SKM-1 (cell line): ENCODE results near the gene RNF220.
"Not testable (repeated sequence)": the region's sequence is repeated elsewhere in the genome, so short reads cannot be mapped to it uniquely, and the experiment has no call there.

Experiments used
- DNase-seq: peaks from one replicate; lab custom pipeline; 2025; ENCODE audit not compliant: unreplicated experiment; lab: John Stamatoyannopoulos, UW

The RNF220 gene

DNA sequence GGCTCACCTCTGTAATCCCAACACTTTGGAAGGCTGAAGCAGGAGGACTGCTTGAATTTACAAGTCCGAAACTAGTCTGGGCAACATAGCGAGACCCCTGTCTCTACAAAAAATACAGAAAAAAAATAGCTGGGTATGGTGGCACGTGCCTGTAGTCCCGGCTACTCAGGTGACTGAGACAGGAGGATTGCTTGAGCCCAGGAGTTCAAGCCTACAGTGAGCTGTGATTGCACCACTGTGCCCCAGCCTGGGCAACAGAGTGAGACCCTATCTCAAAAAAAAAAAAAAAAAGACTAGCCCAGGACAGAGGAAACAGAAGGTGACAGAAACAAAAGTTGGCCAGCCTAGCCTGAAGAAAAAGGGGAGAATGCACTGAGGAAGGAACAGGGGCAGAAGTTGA, 290.6 kb downstream of the RNF220 start:
- DNase-seq, result no peak

DNA sequence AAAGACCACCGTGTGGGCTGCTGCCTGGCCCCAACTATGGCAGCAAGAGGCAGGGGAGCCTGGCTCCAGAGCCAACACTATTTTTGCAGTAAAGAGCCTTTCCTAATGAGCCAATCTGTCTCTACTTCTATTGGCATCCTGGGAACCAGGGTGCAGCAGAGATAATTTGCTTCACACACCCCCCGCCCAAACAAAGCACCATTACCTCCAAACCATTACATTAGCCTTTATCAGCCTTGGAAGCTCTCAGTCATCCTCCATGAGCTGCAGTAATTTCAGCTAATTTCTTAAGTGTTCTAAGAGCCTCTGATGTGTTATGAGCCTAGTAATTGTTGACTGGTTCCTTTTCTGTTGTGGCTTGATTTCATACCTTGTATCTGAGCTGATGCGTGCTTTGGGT, 291.0 kb downstream of the RNF220 start:
- no peak for DNase-seq

DNA sequence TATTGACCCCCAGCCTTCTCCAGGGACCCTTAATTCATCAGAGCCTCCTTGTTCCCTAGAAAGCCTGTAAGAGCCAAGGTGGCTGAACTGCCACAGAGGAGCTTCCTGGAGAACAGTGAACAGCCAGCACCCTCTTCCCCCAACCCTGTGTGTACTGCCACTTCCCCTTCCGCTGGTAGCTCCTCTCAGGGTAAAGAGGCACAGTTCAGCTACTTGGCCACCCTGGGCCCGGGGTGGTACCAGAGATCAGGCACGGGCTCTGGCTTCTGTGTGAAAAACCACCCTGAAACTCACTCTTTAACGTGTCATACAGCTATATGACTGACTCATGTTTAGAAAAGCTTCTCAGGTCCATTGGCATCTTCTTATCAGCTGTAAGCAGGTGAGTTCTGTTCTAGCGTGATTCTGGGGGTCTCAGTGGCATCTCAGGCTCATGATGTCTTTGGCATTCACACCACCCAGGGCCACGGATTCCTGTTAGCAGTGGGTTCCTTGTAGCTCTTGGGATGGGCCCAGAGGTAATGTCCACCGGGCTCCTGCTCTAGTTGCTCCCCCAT, 291.8 kb downstream of the RNF220 start:
- no peak for DNase-seq

DNA sequence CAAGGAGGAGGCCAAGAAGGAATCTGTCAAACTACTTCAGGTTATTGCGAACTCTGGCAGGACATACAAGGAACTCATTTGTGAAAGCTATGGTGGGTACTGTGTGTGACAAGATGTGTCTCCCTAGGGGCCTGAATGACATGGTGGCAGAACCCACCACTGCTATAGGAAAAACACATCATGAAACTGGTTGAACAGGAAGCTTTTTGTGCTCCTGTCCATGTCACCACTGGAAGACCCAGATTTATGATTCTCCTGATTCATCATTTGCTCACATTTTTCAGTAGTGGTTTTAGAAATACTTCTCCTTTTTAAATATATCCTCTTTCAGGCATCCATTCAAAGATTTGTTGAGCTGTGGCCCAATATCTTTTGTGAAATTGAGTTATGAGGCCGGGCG, 293.1 kb downstream of the RNF220 start:
- no peak for DNase-seq

DNA sequence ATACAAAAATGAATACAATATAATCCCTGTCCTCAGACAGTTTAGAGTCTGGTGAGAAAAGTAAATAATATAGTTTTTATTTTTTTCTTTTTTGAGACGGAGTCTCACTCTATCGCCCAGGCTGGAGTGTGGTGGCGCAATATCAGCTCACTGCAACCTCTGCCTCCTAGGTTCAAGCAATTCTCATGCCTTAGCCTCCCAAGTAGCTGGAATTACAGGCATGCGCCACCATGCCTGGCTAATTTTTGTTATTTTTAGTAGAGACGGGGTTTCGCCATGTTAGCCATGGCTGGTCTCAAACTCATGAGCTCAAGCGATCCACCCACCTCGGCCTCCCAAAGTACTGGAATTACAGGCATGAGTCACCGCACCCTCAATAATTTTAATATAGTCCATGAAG, 294.3 kb downstream of the RNF220 start:
- DNase-seq, result not testable (repeated sequence)

DNA sequence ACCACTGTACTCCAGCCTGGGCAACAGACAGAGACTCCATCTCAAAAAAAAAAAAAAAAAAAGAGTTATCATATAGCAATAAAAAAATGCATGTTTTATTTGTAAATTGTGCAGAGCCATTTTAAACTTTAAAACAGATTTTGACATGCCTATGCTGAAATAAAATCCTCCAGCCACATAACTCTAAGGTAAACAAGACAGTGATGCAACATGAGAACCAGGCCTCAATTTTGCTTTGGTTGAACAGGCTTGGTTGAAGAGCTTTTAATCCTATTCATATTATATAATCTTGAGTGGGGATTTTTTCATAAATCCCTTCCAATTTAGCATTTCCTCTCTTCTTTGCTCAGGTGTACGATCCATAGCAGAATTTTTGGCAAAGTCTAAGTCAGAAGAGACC, 295.5 kb downstream of the RNF220 start:
- no peak for DNase-seq

DNA sequence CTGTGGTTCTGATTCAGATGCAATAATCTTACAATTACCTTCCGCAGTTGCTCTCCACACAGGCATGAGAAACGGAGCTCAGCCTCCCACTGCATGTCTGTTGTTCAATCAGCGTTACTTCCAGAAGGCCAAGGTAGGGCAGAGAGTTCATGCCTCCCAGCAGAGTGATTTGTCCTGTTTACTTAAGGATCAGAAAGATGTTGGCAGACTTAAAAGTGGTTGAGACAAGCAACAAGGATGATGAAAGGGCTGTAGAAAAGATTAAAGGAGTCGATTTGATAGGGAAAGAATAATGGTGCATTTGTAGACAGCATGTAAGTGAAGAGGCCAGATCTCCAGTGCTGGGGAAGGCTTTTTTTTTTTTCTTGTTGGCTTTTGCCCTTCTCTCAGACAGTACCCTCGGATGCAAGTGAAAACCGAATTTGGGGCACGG, 296.1 kb downstream of the RNF220 start:
- DNase-seq, result no peak
